ENCODE data around the gene OR9G4. TPM values are rescaled to one million over a fixed set of nuclear protein-coding genes. Genes with fewer than 3 reads are reported as not detected.

Gene OR9G4
- total and polyA plus RNA-seq, 2 experiments from 2014 or later: not detected

- TF ChIP-seq ZNF462 (CRISPR knock-in tag; IDR thresholded peaks at IDR 0.05): no peak
These were observed 32.1 kb downstream of the OR9G4 start (continued) for GRCh38 chr11:56716379-56716854.

- H3K36me3 Mint-ChIP-seq (ENCODE audit: low read depth): peaks cover 3% of the 10 kb centered on the region; the same call in 2 of the 3 replicates
- no peaks in the 10 kb centered on the region for H4K20me1 ChIP-seq (replicated peaks; ENCODE audit: insufficient read depth)
- H3K4me3 ChIP-seq: no peak overlapping the region
- H3K4me3 Mint-ChIP-seq: no peak overlapping the region
- peaks cover 21% of the 10 kb centered on the region for H3K9me3 Mint-ChIP-seq
- no peaks in the 10 kb centered on the region for H3K36me3 ChIP-seq (ENCODE audit: insufficient read depth)
- H3K27me3 Mint-ChIP-seq (ENCODE audit: insufficient read depth, low read depth, poor library complexity): peaks cover 1% of the 10 kb centered on the region
- no peaks in the 10 kb centered on the region for H3K79me2 ChIP-seq (replicated peaks; ENCODE audit: insufficient read depth)
- no peak for DNase-seq (ENCODE audit: low spot score)
- TF ChIP-seq ZNF331 (CRISPR knock-in tag; IDR thresholded peaks at IDR 0.05; ENCODE audit: low read depth) (no peak), ETS1 (IDR thresholded peaks at IDR 0.05) (no peak), REST (IDR thresholded peaks at IDR 0.05; ENCODE audit: unreplicated experiment) (no peak), CREB1 (CRISPR knock-in tag; IDR thresholded peaks at IDR 0.05; ENCODE audit: low read depth) (no peak), EZH2 (IDR thresholded peaks at IDR 0.05; ENCODE audit: low read depth, unreplicated experiment) (no peak), EZH2phosphoT487 (IDR thresholded peaks at IDR 0.05; ENCODE audit: unreplicated experiment) (no peak)
- H3K27ac ChIP-seq (ENCODE audit: low read depth): no peak overlapping the region
- no peaks in the 10 kb centered on the region for H3K4me1 Mint-ChIP-seq
- H3F3A ChIP-seq (replicated peaks; ENCODE audit: low read depth): no peaks in the 10 kb centered on the region
- no peak overlapping the region for H3K4me2 ChIP-seq
- H3K9me2 ChIP-seq (ENCODE audit: insufficient read depth): no peaks in the 10 kb centered on the region
- no peak for ATAC-seq
- no peak overlapping the region; the same call in 1 of the 2 replicates for H2AFZ ChIP-seq
- H3K4me1 ChIP-seq (ENCODE audit: insufficient read depth): no peaks in the 10 kb centered on the region
- H3K27me3 ChIP-seq (ENCODE audit: insufficient read depth): no peaks in the 10 kb centered on the region
- no peak overlapping the region for H3K27ac Mint-ChIP-seq
These were observed 34.3 kb downstream of the OR9G4 start for GRCh38 chr11:56714206-56714605.

Measured in GM23338 (cell line).